HG03135 (cell line): ENCODE results near the gene RNF26.
A peak's percentile ranks its signal among the peaks of the same experiment; 100 is the strongest.

Experiments
- ATAC-seq: cut with Tn5 transposase; IDR thresholded peaks from one replicate; pipeline ENCODE4 v1.9.1; 2021; ENCODE audit warnings: mild to moderate bottlenecking, moderate library complexity; ENCODE audit not compliant: unreplicated experiment

Gene RNF26

GRCh38 chr11:119334174-119334930 lies at the start of gene RNF26:
TSS of gene RNF26 (plus strand) at chr11:119334527. CDS start at chr11:119335123, 596 bp downstream.
- ATAC-seq, result peak; percentile 93

GRCh38 chr11:119285431-119285830 lies 48.9 kb upstream of the RNF26 start:
- ATAC-seq, result no peak

DNA sequence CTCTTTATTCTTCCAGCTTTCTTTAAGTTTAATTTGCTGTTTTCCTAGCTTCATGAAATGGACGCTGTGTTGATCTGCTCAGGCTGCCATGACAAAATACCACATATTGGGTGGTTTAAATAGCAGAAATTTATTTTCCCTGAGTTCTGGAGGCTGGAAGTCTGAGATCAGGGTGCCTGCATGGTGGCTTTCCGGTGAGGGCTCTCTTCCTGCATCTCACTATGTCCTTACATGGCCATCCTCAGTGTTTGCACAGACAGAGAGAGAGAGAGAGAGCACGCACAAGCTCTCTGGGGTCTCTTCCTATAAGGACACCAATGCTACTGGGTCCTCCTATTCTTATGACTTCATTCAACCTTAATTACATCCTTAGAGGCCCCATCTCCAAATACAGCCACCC lies 46.1 kb upstream of the RNF26 start:
- ATAC-seq, result no peak

DNA sequence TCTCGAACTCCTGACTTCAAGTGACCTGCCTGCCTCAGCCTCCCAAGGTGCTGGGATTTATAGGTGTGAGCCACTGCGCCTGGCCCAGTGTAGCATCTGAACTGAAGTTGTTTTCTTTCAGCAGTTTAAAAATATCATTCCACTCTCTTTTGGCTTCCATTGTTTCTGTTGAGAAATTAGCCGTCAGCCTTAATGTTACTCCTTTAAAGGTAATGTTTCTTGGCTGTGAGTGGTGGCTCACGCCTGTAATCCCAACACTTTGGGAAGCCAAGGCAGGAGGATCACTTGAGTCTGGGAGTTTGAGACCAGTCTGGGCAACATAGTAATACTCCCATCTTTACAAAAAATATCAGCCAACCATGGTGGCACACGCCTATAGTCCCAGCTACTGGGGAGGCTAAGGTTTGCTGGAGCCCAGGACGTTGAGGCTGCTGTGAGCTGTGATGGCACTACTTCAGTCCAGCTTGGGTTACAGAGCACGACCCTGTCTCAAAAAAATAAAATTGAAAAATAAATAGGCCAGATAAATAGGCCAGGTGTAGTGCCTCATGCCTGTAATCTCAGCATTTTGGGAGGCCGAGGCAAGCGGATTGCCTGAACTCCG lies 43.3 kb upstream of the RNF26 start:
- ATAC-seq, result no peak

- no peak for ATAC-seq
Observed at GRCh38 chr11:119293461-119293860, 40.9 kb upstream of the RNF26 start.

DNA sequence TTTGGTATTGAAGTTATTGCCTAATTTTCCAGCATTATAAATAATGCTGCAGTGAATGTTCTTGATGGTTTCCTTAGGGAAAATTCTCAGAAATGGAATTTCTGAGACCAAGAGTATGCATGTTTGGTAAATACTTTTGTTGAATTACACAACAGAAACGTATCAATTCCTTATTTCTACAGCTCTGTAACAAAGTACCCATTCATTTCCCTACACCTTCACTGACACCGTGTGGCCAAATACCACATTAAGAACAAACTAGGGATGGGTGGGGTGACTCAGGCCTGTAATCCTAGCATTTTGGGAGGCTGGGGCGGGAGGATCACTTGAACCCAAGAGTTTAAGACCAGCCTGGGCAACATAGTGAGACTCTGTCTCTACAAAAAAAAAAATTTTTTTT lies 39.1 kb upstream of the RNF26 start:
- ATAC-seq, result no peak

DNA sequence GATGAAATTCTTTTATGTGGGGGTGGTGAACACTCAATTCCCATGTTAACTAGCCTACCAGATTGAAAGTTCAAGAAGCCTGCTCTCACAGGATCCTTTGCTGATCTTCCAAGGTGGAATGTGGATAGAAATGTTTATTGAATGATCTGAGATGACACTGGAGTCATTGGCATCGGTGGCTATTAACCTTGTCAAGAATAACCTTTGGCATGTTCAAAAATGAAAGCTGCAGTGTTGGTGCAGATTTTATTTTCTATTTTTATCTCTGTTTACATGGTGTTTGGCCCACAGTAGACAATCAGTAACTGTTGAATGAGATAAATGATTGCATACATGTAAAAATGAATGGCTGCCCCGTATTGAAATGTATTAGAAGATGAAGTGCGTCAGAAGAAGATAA lies 36.4 kb upstream of the RNF26 start:
- no peak for ATAC-seq

GRCh38 chr11:119298726-119299125 lies 35.6 kb upstream of the RNF26 start:
- ATAC-seq, result no peak

- no peak for ATAC-seq
Observed at GRCh38 chr11:119299416-119299815, 34.9 kb upstream of the RNF26 start.

- no peak for ATAC-seq
Observed at GRCh38 chr11:119300198-119300964, 33.9 kb upstream of the RNF26 start.

DNA sequence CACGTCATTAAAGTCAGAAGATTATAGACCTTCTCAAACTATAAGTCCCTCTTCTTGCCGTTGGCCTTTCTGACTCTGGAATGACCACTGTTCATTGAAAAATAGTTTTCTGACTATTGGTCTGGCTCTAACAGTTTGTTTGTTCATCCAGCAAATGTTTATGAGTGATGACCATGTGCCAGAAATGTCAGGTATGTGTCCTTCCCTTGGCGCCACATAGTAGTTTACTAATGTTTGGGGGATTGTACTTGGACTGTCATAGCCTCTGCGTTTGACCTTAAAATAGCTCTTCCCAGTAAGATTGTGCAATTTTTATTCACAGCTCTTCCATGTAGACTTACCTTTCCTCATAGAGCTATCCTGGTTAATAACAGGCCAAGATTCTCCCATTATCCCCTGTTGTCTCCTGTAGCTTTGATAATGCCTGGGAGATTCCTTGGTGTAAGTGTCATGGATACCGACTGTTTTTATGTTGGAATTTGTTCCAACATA lies 31.1 kb upstream of the RNF26 start:
- ATAC-seq, result no peak

DNA sequence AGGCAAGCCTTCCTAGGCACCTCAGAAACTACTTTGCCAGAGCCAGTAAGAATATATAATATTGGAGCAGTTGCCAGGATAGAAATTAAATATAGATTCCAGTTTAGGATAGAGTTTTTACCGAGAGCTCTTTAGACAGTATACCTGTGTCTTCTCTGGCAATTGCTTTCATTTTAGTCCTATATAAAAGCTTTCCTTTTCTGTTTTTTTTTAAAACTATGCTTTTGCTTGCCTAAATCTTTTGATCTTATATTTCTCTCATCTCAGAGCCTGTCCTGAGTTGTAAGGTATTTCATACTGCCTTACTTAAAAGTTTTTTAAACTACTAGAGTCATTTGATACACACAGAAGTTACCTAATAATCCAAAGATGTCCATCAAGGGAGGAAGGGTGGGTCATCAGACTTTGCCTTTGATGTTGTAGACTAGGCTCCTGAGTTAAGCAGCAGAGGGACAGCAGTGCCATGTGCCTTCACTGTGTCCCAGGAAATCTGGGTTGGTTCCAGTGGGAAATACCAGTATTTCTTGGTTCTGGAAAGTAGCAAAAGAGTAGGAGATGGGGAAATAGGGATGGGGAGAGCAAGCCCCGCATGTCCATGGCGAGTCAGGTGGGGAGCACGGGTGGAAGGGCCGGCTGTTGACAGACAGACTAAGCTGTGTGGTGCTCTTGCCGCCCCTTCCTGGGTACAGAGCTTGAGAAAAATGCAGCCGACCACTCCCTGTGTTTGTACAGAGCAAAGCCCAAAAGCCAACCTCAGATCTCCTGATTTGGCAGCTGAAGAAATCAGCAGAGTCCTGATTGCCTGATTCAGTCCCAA lies 28.6 kb upstream of the RNF26 start:
- no peak for ATAC-seq

DNA sequence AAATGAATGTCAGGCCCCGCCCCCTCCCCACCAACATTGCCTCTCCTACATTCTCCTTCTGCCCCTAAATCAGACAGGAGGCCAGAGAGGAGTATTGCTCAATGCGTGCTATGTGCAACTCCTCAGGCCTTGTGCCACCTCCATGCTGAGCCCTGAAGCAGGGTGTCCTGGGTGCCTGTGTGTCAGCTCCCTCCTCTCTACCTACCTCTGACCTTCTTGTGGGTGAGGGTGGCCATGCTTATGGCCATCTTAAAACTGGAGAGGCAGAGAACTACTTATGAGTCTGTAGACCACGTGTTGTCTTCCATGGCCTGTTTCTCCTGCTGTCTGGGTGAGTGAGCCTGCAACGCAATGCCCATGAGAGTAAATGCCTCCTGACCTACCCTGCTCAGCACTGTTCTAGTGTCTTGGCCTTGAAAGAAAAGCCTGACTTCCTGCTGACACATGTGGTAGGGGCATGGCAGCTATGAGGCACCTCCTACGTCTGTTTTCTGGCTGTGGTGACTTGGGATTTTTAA lies 27.9 kb upstream of the RNF26 start:
- no peak for ATAC-seq

GRCh38 chr11:119307219-119307618 lies 27.1 kb upstream of the RNF26 start:
- ATAC-seq, result no peak

DNA sequence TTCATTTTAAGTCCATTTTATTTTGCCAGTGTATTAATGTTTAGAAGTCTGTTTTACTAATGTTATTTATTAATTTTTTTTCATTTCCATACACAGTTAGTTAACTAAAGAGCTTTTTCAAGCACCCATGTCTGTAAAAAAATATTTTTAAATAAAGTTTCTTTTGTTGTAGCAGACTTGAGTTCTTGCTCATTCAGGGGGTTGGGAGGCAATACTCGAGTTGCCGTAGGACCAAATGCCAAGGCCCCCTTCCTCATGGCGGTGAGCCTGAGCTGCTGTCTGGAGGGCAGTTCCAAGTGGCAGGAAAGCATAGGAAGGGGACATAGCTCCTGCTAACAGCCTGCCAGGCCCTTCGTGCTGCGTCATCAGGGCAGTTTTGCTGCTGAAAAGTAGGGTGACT lies 26.4 kb upstream of the RNF26 start:
- no peak for ATAC-seq

DNA sequence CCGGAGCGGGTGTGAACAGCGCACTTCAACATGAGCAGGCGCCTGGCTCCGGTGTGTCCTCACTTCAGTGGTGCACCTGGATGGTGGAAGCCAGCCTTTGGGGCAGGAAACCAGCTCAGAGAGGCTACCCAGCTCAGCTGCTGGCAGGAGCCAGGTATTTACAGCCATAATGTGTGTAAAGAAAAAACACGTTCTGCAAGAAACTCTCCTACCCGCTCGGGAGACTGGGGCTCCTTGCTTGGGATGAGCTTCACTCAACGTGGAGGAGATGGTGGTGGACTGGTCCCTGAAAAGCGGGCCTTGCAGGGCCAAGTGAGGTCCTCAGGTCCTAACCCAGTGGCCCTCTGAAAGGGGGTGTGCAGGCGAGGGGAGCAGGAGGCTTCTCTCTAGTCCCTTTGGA lies 24.9 kb upstream of the RNF26 start:
- ATAC-seq, result no peak

- no peak for ATAC-seq
Observed at GRCh38 chr11:119309953-119310681, 24.2 kb upstream of the RNF26 start.

- ATAC-seq, result no peak
Observed at GRCh38 chr11:119310682-119311052, 23.7 kb upstream of the RNF26 start.

DNA sequence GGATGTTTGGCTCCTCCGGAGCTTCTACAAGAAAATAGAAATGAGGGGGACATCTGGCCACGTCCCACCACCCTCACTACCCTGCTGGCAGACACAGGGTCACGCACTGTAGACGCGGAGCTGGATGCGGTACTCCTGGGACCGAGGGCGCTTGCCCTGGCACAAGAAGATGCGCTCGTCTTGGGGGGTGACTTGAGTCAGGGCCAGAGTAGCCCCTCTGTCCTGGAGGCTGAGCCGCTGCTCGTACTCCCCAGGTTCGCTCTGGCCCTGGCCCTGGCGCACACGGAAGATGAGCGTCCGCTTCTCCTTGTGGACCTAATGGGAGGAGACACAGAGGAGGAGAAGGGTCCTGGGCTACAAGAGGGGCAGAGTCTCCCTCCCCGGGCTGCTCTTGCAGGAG lies 19.6 kb upstream of the RNF26 start:
- no peak for ATAC-seq
